Endothelial cell of umbilical vein (primary cell): ENCODE measurements around the gene HINT1. TPM values are rescaled to one million over a fixed set of nuclear protein-coding genes. Genes with fewer than 3 reads are reported as not detected.
"Not testable (repeated sequence)": the region's sequence is repeated elsewhere in the genome, so short reads cannot be mapped to it uniquely, and the experiment has no call there.

Source experiments
- BruUV-seq: library from RNA; stranded (reverse); fragments of 400-500 nt; replicated peaks from 2 replicates; lab custom pipeline; 2021; lab: Mats Ljungman, UMichigan
- CTCF ChIA-PET: fragments of 300-600, 350-600 bp; sonication (Branson Sonifier 250); formaldehyde crosslinking; loops from one replicate; lab custom pipeline; 2021; ENCODE audit warnings: antibody characterized with exemption, inconsistent platforms; lab: Charles Lee
- POLR2A ChIA-PET: fragments of 300-600, 350-600 bp; sonication (Branson Sonifier 250); formaldehyde crosslinking; loops from one replicate; lab custom pipeline; 2021; ENCODE audit warnings: antibody characterized with exemption, inconsistent platforms; lab: Charles Lee
- DNase-seq: peaks from one replicate; pipeline ENCODE4 v3.0.0-alpha.2; 2011; ENCODE audit warnings: low read depth, low spot score
- FAIRE-seq: peaks from 2 replicates; lab custom pipeline; 2011; peaks lifted over from hg19 to GRCh38; lab: Jason Lieb, UNC
- H2AFZ ChIP-seq: 2 replicates; pipeline ENCODE4 v1.6.0; 2012; ENCODE audit warnings: low read depth, low read length, control low read depth, inconsistent platforms
- H3K27ac ChIP-seq: 2 replicates; pipeline ENCODE4 v1.5.1; 2011; ENCODE audit warnings: low read depth, mild to moderate bottlenecking, control low read depth, low read length, moderate library complexity; ENCODE audit not compliant: insufficient read depth
- H3K27me3 ChIP-seq, 2 experiments: 2 replicates each; pipeline versions ENCODE4 v1.6.0 to v1.6.1; 2011; ENCODE audit warnings: low read length in 2 of 2, mixed read lengths in 1 of 2; ENCODE audit not compliant: control insufficient read depth in 2 of 2, insufficient read depth in 2 of 2
- H3K36me3 ChIP-seq, 2 experiments: 2 replicates in 1 of 2; 3 replicates in 1 of 2; pipeline ENCODE4 v1.5.1; 2011; ENCODE audit warnings: low read length in 2 of 2, mild to moderate bottlenecking in 1 of 2, moderate library complexity in 1 of 2; ENCODE audit not compliant: control insufficient read depth in 2 of 2, insufficient read depth in 2 of 2; ENCODE audit errors: extremely low read depth in 1 of 2
- H3K4me1 ChIP-seq: 3 replicates; pipeline ENCODE4 v1.5.1; 2011; ENCODE audit warnings: mild to moderate bottlenecking, low read length; ENCODE audit not compliant: control insufficient read depth, insufficient read depth; ENCODE audit errors: extremely low read depth
- H3K4me2 ChIP-seq: 2 replicates; pipeline ENCODE4 v1.6.1; 2011; ENCODE audit warnings: low read length, control low read depth, mixed read lengths; ENCODE audit not compliant: insufficient read depth
- H3K4me3 ChIP-seq, 3 experiments: fragments of 200-600 bp in 1 of 3; sonication (generic), shearing (Covaris generic) in 1 of 3; replicated peaks in 1 of 3; 2 replicates each; pipeline ENCODE4 v1.5.1; 2011 to 2016; ENCODE audit warnings: control low read depth in 3 of 3, low read length in 3 of 3, mild to moderate bottlenecking in 2 of 3, inconsistent platforms in 1 of 3, low read depth in 1 of 3, moderate library complexity in 1 of 3; ENCODE audit not compliant: insufficient read depth in 1 of 3
- H3K79me2 ChIP-seq: 2 replicates; pipeline ENCODE4 v1.6.0; 2012; ENCODE audit warnings: low read length, inconsistent platforms; ENCODE audit not compliant: control insufficient read depth, insufficient read depth
- H3K9ac ChIP-seq: replicated peaks from 2 replicates; pipeline ENCODE3; 2011; ENCODE audit warnings: low read length, control low read depth; ENCODE audit not compliant: insufficient read depth; ENCODE audit errors: extremely low read depth
- H3K9me1 ChIP-seq: replicated peaks from 3 replicates; pipeline ENCODE4 v1.6.0; 2011; ENCODE audit warnings: mild to moderate bottlenecking, low read length; ENCODE audit not compliant: control insufficient read depth, insufficient read depth; ENCODE audit errors: extremely low read depth
- H3K9me3 ChIP-seq: replicated peaks from 2 replicates; pipeline ENCODE4 v1.5.1; 2012; ENCODE audit warnings: low read length, inconsistent platforms; ENCODE audit not compliant: control insufficient read depth, insufficient read depth
- H4K20me1 ChIP-seq: replicated peaks from 2 replicates; pipeline ENCODE3; 2011; ENCODE audit warnings: mild to moderate bottlenecking, low read length; ENCODE audit not compliant: control insufficient read depth, insufficient read depth; ENCODE audit errors: extremely low read depth
- EZH2 ChIP-seq: IDR thresholded peaks from 2 replicates; pipeline ENCODE4 v1.6.1; 2012; ENCODE audit warnings: borderline replicate concordance, low read depth, mild to moderate bottlenecking, moderate library complexity, low read length, inconsistent platforms; ENCODE audit not compliant: severe bottlenecking
- FOS ChIP-seq: IDR thresholded peaks from 2 replicates; pipeline ENCODE4 v1.6.1; 2011; ENCODE audit warnings: mild to moderate bottlenecking, low read length, moderate library complexity, borderline replicate concordance; ENCODE audit not compliant: insufficient read depth
- GATA2 ChIP-seq: IDR thresholded peaks from 2 replicates; pipeline ENCODE4 v1.7.0; 2011; ENCODE audit warnings: low read depth, mild to moderate bottlenecking, moderate library complexity, mixed read lengths, low read length; ENCODE audit not compliant: insufficient read length, insufficient read depth
- JUN ChIP-seq: IDR thresholded peaks from 2 replicates; pipeline ENCODE4 v1.6.1; 2011; ENCODE audit warnings: borderline replicate concordance, low read depth; ENCODE audit not compliant: insufficient read length, insufficient read depth
- MYC ChIP-seq: IDR thresholded peaks from one replicate; pipeline ENCODE4 v1.6.1; 2011; ENCODE audit warnings: mild to moderate bottlenecking, low read depth, low read length
- POLR2A ChIP-seq: IDR thresholded peaks from 2 replicates; pipeline ENCODE4 v1.6.1; 2012; ENCODE audit warnings: low read depth, mild to moderate bottlenecking, control low read depth, low read length
- POLR2AphosphoS5 ChIP-seq: IDR thresholded peaks from 2 replicates; pipeline ENCODE4 v1.6.1; 2012; ENCODE audit warnings: low read depth, mild to moderate bottlenecking, control low read depth, low read length, moderate library complexity; ENCODE audit not compliant: insufficient read depth
- dilution Hi-C: fragments of 300-500 bp; cut with MboI; formaldehyde crosslinking; loops from one replicate; pipeline ENCODE4 v1.15.0; 2019; ENCODE audit warnings: low sequenced_read_pairs; ENCODE audit not compliant: extremely low pct_ligation_motif_present
- intact Hi-C: fragments of 100-400 bp; cut with micrococcal nuclease; formaldehyde crosslinking; loops from one replicate; pipeline ENCODE4 v1.10.0; 2022
- polyA plus RNA-seq, 4 experiments: library from polyadenylated mRNA; depleted of rRNA in 3 of 4; stranded (reverse) in 3 of 4; unstranded in 1 of 4; fragments of >200 nt; gene quantifications; 2 replicates each; pipeline versions ENCODE4 v1.2.1 to v1.2.3, GENCODE V29; 2011 to 2012; ENCODE audit warnings: missing spikeins in 1 of 4
- total RNA-seq: library from RNA; stranded (reverse); gene quantifications from 2 replicates; pipeline ENCODE4 v1.2.3, GENCODE V29; 2021
- TF ChIP-seq, protein P1 (sequence below), 2 donors: IDR thresholded peaks; 1 replicate in 1 of 2; 2 replicates in 1 of 2; pipeline ENCODE4 v1.5.1; 2011; ENCODE audit warnings: low read length in 2 of 2, mild to moderate bottlenecking in 2 of 2, moderate library complexity in 2 of 2, control low read depth in 1 of 2, inconsistent platforms in 1 of 2, low read depth in 1 of 2; ENCODE audit not compliant: insufficient read depth in 1 of 2; ENCODE audit errors: extremely low read depth in 1 of 2
- TF ChIP-seq, protein P2 (sequence below): IDR thresholded peaks from 2 replicates; pipeline ENCODE4 v1.6.1; 2011; ENCODE audit not compliant: insufficient read depth, insufficient read length

HINT1 gene
- total and polyA plus RNA-seq, 2 donors (not counting 3 experiments of a cell fraction or from before 2014, with no cell fraction given): 221 to 423 TPM

DNA sequence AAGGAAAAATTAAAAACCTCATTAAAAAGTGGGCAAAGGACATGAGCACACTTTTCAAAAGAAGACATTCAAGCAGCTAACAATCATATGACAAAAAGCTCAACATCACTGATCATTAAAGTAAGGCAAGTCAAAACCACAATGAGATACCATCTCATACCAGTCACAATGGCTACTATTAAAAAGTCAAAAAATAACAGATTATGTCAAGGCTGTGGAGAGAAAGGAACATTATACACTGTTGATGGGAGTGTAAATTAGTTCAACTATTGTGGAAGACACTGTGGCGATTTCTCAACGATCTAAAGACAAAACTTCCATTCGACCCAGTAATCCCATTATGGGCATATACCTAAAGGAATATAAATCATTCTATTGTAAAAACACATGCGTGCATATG, 35.8 kb downstream of the HINT1 start:
- Histone ChIP-seq H3K9me3 (no peaks in the 10 kb centered on the region), H3K4me3 (no peak overlapping the region), H3K4me2 (no peak overlapping the region), H4K20me1 (no peaks in the 10 kb centered on the region), H3K27ac (no peak overlapping the region), H3K9ac (no peak overlapping the region), H3K27me3 (no peaks in the 10 kb centered on the region), H3K4me1 (no peaks in the 10 kb centered on the region), H3K79me2 (no peaks in the 10 kb centered on the region), H3K36me3 (no peaks in the 10 kb centered on the region), H2AFZ (no peak overlapping the region), H3K9me1 (no peaks in the 10 kb centered on the region)
- POLR2A ChIA-PET: no interaction called here
- FAIRE-seq (no peak), DNase-seq (no peak)
- dilution Hi-C loops (no loop called here), intact Hi-C loops (no loop called here)
- no TSS peak for BruUV-seq
- TF ChIP-seq, protein P1, sequence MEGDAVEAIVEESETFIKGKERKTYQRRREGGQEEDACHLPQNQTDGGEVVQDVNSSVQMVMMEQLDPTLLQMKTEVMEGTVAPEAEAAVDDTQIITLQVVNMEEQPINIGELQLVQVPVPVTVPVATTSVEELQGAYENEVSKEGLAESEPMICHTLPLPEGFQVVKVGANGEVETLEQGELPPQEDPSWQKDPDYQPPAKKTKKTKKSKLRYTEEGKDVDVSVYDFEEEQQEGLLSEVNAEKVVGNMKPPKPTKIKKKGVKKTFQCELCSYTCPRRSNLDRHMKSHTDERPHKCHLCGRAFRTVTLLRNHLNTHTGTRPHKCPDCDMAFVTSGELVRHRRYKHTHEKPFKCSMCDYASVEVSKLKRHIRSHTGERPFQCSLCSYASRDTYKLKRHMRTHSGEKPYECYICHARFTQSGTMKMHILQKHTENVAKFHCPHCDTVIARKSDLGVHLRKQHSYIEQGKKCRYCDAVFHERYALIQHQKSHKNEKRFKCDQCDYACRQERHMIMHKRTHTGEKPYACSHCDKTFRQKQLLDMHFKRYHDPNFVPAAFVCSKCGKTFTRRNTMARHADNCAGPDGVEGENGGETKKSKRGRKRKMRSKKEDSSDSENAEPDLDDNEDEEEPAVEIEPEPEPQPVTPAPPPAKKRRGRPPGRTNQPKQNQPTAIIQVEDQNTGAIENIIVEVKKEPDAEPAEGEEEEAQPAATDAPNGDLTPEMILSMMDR (IDR thresholded peaks at IDR 0.05; ENCODE audit: extremely low read depth in 1 of 2, insufficient read depth in 1 of 2, low read depth in 1 of 2, low read length in 2 of 2): no peak
- no peak for TF ChIP-seq POLR2A
- TF ChIP-seq EZH2: no peak
- no peak for TF ChIP-seq MYC
- TF ChIP-seq FOS: no peak
- TF ChIP-seq GATA2: no peak
- no peak for TF ChIP-seq JUN
- TF ChIP-seq POLR2AphosphoS5: no peak
- TF ChIP-seq, protein P2, sequence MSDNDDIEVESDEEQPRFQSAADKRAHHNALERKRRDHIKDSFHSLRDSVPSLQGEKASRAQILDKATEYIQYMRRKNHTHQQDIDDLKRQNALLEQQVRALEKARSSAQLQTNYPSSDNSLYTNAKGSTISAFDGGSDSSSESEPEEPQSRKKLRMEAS: no peak
- CTCF ChIA-PET: no interaction called here

DNA sequence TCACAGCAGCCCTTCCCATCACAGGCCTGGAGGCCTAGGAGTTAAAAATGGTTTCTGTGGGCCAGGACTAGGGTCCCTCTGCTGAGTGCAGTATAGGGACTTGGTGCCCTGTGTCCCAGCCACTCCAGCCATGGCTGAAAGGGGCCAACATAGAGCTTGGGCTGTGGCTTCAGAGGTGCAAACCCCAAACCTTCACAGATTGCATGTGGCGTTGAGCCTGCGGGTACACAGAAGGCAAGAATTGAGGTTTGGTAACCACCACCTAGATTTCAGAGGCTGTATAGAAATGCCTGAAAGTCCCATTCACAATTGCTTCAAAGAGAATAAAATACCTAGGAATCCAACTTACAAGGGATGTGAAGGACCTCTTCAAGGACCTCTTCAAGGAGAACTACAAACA, 37.8 kb downstream of the HINT1 start:
- H3K9me3 ChIP-seq, H3K79me2 ChIP-seq, POLR2A ChIA-PET, H3K4me2 ChIP-seq, H2AFZ ChIP-seq, intact Hi-C loops, H4K20me1 ChIP-seq, H3K27me3 ChIP-seq, H3K4me3 ChIP-seq, DNase-seq, BruUV-seq, FAIRE-seq, H3K36me3 ChIP-seq, dilution Hi-C loops, H3K9ac ChIP-seq, H3K9me1 ChIP-seq, H3K27ac ChIP-seq, CTCF ChIA-PET, H3K4me1 ChIP-seq: not testable (repeated sequence)
